ENCODE results near the gene TARDBP. TPM values are rescaled to one million over a fixed set of nuclear protein-coding genes. Genes with fewer than 3 reads are reported as not detected.
A peak's percentile ranks its signal among the peaks of the same experiment; 100 is the strongest.

The TARDBP gene
- total and polyA plus RNA-seq, 9 of the 15 experiments (the other 6 are each of a cell fraction or from before 2014, with no cell fraction given), result 122 to 515 (median 243) TPM

DNA sequence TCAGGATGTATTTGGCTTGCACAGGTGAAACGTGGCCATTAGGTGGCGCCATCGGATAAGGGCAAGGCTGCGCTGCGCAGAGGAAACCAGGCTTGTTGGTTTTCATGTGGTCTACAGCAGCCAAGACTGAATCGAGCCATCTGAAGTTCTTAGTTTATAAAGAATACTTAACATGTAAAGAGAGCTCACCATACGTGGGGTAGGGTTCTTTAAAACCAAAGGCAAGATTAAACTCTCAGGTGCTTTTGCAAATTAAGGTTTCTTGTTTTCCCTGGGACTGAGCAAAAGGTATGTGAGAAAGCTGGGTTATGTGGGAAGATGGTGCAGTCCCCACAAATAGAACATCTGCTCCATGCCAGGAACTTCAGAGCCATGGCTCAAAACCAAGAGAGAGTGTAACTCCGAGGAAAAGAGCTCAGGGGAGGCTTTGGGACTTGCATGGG lies 25.3 kb downstream of the TARDBP start (continued):
- TF ChIP-seq, protein P1, sequence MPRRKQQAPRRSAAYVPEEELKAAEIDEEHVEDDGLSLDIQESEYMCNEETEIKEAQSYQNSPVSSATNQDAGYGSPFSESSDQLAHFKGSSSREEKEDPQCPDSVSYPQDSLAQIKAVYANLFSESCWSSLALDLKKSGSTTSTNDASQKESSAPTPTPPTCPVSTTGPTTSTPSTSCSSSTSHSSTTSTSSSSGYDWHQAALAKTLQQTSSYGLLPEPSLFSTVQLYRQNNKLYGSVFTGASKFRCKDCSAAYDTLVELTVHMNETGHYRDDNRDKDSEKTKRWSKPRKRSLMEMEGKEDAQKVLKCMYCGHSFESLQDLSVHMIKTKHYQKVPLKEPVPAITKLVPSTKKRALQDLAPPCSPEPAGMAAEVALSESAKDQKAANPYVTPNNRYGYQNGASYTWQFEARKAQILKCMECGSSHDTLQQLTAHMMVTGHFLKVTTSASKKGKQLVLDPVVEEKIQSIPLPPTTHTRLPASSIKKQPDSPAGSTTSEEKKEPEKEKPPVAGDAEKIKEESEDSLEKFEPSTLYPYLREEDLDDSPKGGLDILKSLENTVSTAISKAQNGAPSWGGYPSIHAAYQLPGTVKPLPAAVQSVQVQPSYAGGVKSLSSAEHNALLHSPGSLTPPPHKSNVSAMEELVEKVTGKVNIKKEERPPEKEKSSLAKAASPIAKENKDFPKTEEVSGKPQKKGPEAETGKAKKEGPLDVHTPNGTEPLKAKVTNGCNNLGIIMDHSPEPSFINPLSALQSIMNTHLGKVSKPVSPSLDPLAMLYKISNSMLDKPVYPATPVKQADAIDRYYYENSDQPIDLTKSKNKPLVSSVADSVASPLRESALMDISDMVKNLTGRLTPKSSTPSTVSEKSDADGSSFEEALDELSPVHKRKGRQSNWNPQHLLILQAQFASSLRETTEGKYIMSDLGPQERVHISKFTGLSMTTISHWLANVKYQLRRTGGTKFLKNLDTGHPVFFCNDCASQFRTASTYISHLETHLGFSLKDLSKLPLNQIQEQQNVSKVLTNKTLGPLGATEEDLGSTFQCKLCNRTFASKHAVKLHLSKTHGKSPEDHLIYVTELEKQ (CRISPR knock-in tag; IDR thresholded peaks at IDR 0.05), result no peak
- no peak for TF ChIP-seq IRF2 (CRISPR knock-in tag; IDR thresholded peaks at IDR 0.05)
- TF ChIP-seq, protein P2, sequence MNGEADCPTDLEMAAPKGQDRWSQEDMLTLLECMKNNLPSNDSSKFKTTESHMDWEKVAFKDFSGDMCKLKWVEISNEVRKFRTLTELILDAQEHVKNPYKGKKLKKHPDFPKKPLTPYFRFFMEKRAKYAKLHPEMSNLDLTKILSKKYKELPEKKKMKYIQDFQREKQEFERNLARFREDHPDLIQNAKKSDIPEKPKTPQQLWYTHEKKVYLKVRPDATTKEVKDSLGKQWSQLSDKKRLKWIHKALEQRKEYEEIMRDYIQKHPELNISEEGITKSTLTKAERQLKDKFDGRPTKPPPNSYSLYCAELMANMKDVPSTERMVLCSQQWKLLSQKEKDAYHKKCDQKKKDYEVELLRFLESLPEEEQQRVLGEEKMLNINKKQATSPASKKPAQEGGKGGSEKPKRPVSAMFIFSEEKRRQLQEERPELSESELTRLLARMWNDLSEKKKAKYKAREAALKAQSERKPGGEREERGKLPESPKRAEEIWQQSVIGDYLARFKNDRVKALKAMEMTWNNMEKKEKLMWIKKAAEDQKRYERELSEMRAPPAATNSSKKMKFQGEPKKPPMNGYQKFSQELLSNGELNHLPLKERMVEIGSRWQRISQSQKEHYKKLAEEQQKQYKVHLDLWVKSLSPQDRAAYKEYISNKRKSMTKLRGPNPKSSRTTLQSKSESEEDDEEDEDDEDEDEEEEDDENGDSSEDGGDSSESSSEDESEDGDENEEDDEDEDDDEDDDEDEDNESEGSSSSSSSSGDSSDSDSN (IDR thresholded peaks at IDR 0.05; ENCODE audit: borderline replicate concordance in 1 of 2, low read depth in 2 of 2, low read length in 2 of 2), result no peak
- TF ChIP-seq BCOR (IDR thresholded peaks at IDR 0.05), result no peak
- no peak for TF ChIP-seq ZNF398 (CRISPR knock-in tag; IDR thresholded peaks at IDR 0.05)
- no peak for TF ChIP-seq SRF (CRISPR knock-in tag; IDR thresholded peaks at IDR 0.05)
- no peak for TF ChIP-seq PREB (CRISPR knock-in tag; IDR thresholded peaks at IDR 0.05)
- TF ChIP-seq GATAD2A (IDR thresholded peaks at IDR 0.05), result no peak
- TF ChIP-seq DNMT1 (IDR thresholded peaks at IDR 0.05), result no peak
- no peak for TF ChIP-seq ZBED1 (IDR thresholded peaks at IDR 0.05)
- TF ChIP-seq SAFB2 (IDR thresholded peaks at IDR 0.05; ENCODE audit: borderline replicate concordance, low read depth, low read length, severe bottlenecking), result no peak
- TF ChIP-seq TEAD2 (tag; IDR thresholded peaks at IDR 0.05), result no peak
- TF ChIP-seq MEF2A (IDR thresholded peaks at IDR 0.05; ENCODE audit: control insufficient read depth, low read depth, low read length), result no peak
- TF ChIP-seq ETV5 (CRISPR knock-in tag; IDR thresholded peaks at IDR 0.05; ENCODE audit: low read depth), result 0 out of 2 replicates have a peak, but pooled peaks have one; percentile 30
- TF ChIP-seq, protein P3, sequence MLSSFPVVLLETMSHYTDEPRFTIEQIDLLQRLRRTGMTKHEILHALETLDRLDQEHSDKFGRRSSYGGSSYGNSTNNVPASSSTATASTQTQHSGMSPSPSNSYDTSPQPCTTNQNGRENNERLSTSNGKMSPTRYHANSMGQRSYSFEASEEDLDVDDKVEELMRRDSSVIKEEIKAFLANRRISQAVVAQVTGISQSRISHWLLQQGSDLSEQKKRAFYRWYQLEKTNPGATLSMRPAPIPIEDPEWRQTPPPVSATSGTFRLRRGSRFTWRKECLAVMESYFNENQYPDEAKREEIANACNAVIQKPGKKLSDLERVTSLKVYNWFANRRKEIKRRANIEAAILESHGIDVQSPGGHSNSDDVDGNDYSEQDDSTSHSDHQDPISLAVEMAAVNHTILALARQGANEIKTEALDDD (IDR thresholded peaks at IDR 0.05), result no peak
- TF ChIP-seq MEIS2 (IDR thresholded peaks at IDR 0.05; ENCODE audit: partially characterized antibody), result no peak
- peak; percentile 75; the same call in 1 of the 2 replicates for TF ChIP-seq ARID2 (IDR thresholded peaks at IDR 0.05)
- TF ChIP-seq NR3C1 (CRISPR knock-in tag; IDR thresholded peaks at IDR 0.05), result no peak
- no peak for TF ChIP-seq FOXP1 (CRISPR knock-in tag; IDR thresholded peaks at IDR 0.05)
- TF ChIP-seq CBFA2T3 (IDR thresholded peaks at IDR 0.05), result no peak
- no peak for TF ChIP-seq ZNF217 (CRISPR knock-in tag; IDR thresholded peaks at IDR 0.05)

Measured in K562 (cell line).